K562 (cell line): ENCODE data around the gene UBXN11. TPM values are rescaled to one million over a fixed set of nuclear protein-coding genes. Genes with fewer than 3 reads are reported as not detected.

Experiments
- BHLHE40 ChIP-seq: IDR thresholded peaks from 2 replicates; pipeline ENCODE4 v1.6.1; 2011; ENCODE audit warnings: low read length, improper control_type of control experiment
- CCAR2 ChIP-seq: fragments of 200-400 bp; formaldehyde crosslinking; IDR thresholded peaks from 2 replicates; pipeline ENCODE4 v1.6.1; 2017; ENCODE audit warnings: mild to moderate bottlenecking, low read depth, low read length
- NR2C2 ChIP-seq, 2 experiments: fragments of 200-800 bp in 1 of 2; sonication (Bioruptor generic) in 1 of 2; sonication (generic) in 1 of 2; formaldehyde crosslinking in 1 of 2; IDR thresholded peaks; 2 replicates each; pipeline versions ENCODE4 v1.6.1 to v1.8.0; 2016 to 2022; ENCODE audit warnings: mild to moderate bottlenecking in 1 of 2, missing compliant biosample characterization in 1 of 2, missing genetic modification characterization in 1 of 2, missing genetic modification reagents in 1 of 2
- RBFOX2 ChIP-seq: fragments of 200-400 bp; formaldehyde crosslinking; IDR thresholded peaks from 2 replicates; pipeline ENCODE4 v1.6.1; 2017; ENCODE audit warnings: low read depth, mild to moderate bottlenecking, low read length, moderate library complexity
- SIN3A ChIP-seq, 2 experiments: fragments of 150-350 bp in 1 of 2; IDR thresholded peaks; 2 replicates each; pipeline ENCODE4 v1.6.1; 2011 to 2016; ENCODE audit warnings: borderline replicate concordance in 2 of 2, low read depth in 2 of 2, low read length in 2 of 2, mild to moderate bottlenecking in 2 of 2, moderate library complexity in 2 of 2; ENCODE audit not compliant: control insufficient read depth in 1 of 2
- ZNF274 ChIP-seq: IDR thresholded peaks from 2 replicates; pipeline ENCODE4 v1.6.1; 2011; ENCODE audit warnings: low read depth, mild to moderate bottlenecking, low read length, moderate library complexity, borderline replicate concordance
- polyA plus RNA-seq, 8 experiments: library from polyadenylated mRNA; depleted of rRNA in 4 of 8; stranded (reverse) in 5 of 8; unstranded in 3 of 8; fragments of >200 nt; fragmentation: Nextera tagmentation in 2 of 8; fragmentation: Illumina TruSeq in 1 of 8; extraction: Ambion mirVana in 2 of 8; extraction: Trizol in 1 of 8; gene quantifications; 2 replicates each; pipeline versions ENCODE4 v1.2.1 to v1.2.3, GENCODE V29; 2011 to 2014; ENCODE audit warnings: inconsistent platforms in 1 of 8, missing spikeins in 1 of 8
- total RNA-seq, 7 experiments: library from RNA; depleted of rRNA in 6 of 7; stranded (reverse); fragments of >200 nt in 6 of 7; fragmentation: Illumina TruSeq in 2 of 7; extraction: Trizol in 2 of 7; gene quantifications; 2 replicates each; pipeline versions ENCODE4 v1.2.1 to v1.2.3, GENCODE V29; 2011 to 2021; ENCODE audit warnings: low replicate concordance in 1 of 7
- TF ChIP-seq, protein P1 (sequence below): fragments of 450-650 bp; IDR thresholded peaks from 2 replicates; pipeline ENCODE4 v1.6.1; 2016; ENCODE audit warnings: mild to moderate bottlenecking, moderate library complexity
- TF ChIP-seq, protein P2 (sequence below): fragments of 250-450 bp; sonication (Bioruptor Pico); IDR thresholded peaks from 2 replicates; pipeline ENCODE4 v1.5.0; 2021
- TF ChIP-seq, protein P3 (sequence below): sonication (generic); formaldehyde crosslinking; IDR thresholded peaks from 2 replicates; pipeline ENCODE4 v1.8.1; 2023; ENCODE audit warnings: mild to moderate bottlenecking, missing genetic modification reagents
- TF ChIP-seq, protein P4 (sequence below): fragments of 450-650 bp; conservative IDR thresholded peaks from 2 replicates; pipeline ENCODE4 v1.6.1; 2016; ENCODE audit warnings: missing genetic modification characterization, low read depth, mild to moderate bottlenecking, missing compliant biosample characterization, moderate library complexity

The UBXN11 gene
- total and polyA plus RNA-seq, 9 of the 15 experiments (the other 6 are each of a cell fraction or from before 2014, with no cell fraction given): 0.48 to 34.3 (median 11.3) TPM

DNA sequence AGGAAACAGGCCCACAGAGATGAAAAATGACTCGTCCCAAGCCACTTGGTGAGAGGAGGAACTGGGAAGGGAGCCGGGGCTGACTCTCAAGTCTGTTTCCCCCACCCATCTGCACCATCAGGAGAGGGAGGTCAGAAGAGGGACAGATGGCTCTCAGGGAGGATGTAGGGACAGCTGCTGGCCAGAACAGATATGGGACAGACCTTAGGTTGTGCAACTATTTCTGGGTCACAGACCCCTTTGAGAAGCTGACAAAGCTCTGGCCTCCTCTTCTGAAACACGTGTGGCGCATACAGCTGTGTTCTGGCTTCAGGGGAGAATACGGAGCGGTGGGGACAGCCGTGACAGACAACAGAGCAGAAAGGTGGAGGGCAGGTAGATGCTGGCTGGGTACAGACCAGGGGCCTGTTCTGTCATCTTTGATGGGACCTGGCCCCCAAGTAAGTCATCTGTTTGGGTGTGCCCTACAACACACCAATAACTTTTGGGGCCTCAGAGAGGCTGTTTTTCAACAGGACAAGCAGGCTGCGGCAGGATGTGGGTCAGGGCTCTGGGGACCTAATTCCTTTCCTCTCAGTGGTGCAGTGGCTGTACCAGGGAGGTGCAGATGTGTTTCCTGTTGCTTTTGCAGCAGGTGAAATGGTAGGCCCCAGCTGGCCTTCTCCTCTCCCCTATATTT lies 19.3 kb downstream of the UBXN11 start (continued):
- TF ChIP-seq, protein P1, sequence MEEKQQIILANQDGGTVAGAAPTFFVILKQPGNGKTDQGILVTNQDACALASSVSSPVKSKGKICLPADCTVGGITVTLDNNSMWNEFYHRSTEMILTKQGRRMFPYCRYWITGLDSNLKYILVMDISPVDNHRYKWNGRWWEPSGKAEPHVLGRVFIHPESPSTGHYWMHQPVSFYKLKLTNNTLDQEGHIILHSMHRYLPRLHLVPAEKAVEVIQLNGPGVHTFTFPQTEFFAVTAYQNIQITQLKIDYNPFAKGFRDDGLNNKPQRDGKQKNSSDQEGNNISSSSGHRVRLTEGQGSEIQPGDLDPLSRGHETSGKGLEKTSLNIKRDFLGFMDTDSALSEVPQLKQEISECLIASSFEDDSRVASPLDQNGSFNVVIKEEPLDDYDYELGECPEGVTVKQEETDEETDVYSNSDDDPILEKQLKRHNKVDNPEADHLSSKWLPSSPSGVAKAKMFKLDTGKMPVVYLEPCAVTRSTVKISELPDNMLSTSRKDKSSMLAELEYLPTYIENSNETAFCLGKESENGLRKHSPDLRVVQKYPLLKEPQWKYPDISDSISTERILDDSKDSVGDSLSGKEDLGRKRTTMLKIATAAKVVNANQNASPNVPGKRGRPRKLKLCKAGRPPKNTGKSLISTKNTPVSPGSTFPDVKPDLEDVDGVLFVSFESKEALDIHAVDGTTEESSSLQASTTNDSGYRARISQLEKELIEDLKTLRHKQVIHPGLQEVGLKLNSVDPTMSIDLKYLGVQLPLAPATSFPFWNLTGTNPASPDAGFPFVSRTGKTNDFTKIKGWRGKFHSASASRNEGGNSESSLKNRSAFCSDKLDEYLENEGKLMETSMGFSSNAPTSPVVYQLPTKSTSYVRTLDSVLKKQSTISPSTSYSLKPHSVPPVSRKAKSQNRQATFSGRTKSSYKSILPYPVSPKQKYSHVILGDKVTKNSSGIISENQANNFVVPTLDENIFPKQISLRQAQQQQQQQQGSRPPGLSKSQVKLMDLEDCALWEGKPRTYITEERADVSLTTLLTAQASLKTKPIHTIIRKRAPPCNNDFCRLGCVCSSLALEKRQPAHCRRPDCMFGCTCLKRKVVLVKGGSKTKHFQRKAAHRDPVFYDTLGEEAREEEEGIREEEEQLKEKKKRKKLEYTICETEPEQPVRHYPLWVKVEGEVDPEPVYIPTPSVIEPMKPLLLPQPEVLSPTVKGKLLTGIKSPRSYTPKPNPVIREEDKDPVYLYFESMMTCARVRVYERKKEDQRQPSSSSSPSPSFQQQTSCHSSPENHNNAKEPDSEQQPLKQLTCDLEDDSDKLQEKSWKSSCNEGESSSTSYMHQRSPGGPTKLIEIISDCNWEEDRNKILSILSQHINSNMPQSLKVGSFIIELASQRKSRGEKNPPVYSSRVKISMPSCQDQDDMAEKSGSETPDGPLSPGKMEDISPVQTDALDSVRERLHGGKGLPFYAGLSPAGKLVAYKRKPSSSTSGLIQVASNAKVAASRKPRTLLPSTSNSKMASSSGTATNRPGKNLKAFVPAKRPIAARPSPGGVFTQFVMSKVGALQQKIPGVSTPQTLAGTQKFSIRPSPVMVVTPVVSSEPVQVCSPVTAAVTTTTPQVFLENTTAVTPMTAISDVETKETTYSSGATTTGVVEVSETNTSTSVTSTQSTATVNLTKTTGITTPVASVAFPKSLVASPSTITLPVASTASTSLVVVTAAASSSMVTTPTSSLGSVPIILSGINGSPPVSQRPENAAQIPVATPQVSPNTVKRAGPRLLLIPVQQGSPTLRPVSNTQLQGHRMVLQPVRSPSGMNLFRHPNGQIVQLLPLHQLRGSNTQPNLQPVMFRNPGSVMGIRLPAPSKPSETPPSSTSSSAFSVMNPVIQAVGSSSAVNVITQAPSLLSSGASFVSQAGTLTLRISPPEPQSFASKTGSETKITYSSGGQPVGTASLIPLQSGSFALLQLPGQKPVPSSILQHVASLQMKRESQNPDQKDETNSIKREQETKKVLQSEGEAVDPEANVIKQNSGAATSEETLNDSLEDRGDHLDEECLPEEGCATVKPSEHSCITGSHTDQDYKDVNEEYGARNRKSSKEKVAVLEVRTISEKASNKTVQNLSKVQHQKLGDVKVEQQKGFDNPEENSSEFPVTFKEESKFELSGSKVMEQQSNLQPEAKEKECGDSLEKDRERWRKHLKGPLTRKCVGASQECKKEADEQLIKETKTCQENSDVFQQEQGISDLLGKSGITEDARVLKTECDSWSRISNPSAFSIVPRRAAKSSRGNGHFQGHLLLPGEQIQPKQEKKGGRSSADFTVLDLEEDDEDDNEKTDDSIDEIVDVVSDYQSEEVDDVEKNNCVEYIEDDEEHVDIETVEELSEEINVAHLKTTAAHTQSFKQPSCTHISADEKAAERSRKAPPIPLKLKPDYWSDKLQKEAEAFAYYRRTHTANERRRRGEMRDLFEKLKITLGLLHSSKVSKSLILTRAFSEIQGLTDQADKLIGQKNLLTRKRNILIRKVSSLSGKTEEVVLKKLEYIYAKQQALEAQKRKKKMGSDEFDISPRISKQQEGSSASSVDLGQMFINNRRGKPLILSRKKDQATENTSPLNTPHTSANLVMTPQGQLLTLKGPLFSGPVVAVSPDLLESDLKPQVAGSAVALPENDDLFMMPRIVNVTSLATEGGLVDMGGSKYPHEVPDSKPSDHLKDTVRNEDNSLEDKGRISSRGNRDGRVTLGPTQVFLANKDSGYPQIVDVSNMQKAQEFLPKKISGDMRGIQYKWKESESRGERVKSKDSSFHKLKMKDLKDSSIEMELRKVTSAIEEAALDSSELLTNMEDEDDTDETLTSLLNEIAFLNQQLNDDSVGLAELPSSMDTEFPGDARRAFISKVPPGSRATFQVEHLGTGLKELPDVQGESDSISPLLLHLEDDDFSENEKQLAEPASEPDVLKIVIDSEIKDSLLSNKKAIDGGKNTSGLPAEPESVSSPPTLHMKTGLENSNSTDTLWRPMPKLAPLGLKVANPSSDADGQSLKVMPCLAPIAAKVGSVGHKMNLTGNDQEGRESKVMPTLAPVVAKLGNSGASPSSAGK: peak; percentile 92
- TF ChIP-seq CCAR2 (0 out of 2 replicates have a peak, but pooled peaks have one; percentile 26), SIN3A (IDR thresholded peaks at IDR 0.05; ENCODE audit: borderline replicate concordance in 2 of 2, control insufficient read depth in 1 of 2, low read depth in 2 of 2, low read length in 2 of 2) (peak in 1 of 2 experiments; percentile 84; a peak in 1 of 4 replicates), BHLHE40 (peak; percentile 85), NR2C2 (CRISPR knock-in tag; IDR thresholded peaks at IDR 0.05) (peak; percentile 69; the same call in 1 of the 2 replicates), NR2C2 (tag; IDR thresholded peaks at IDR 0.05) (peak; percentile 76), RBFOX2 (no peak), ZNF274 (peak; percentile 29; the same call in 1 of the 2 replicates)
- TF ChIP-seq, protein P2, sequence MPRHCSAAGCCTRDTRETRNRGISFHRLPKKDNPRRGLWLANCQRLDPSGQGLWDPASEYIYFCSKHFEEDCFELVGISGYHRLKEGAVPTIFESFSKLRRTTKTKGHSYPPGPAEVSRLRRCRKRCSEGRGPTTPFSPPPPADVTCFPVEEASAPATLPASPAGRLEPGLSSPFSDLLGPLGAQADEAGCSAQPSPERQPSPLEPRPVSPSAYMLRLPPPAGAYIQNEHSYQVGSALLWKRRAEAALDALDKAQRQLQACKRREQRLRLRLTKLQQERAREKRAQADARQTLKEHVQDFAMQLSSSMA: no peak
- TF ChIP-seq, protein P3, sequence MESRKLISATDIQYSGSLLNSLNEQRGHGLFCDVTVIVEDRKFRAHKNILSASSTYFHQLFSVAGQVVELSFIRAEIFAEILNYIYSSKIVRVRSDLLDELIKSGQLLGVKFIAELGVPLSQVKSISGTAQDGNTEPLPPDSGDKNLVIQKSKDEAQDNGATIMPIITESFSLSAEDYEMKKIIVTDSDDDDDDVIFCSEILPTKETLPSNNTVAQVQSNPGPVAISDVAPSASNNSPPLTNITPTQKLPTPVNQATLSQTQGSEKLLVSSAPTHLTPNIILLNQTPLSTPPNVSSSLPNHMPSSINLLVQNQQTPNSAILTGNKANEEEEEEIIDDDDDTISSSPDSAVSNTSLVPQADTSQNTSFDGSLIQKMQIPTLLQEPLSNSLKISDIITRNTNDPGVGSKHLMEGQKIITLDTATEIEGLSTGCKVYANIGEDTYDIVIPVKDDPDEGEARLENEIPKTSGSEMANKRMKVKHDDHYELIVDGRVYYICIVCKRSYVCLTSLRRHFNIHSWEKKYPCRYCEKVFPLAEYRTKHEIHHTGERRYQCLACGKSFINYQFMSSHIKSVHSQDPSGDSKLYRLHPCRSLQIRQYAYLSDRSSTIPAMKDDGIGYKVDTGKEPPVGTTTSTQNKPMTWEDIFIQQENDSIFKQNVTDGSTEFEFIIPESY (CRISPR knock-in tag): peak; percentile 80
- TF ChIP-seq, protein P4, sequence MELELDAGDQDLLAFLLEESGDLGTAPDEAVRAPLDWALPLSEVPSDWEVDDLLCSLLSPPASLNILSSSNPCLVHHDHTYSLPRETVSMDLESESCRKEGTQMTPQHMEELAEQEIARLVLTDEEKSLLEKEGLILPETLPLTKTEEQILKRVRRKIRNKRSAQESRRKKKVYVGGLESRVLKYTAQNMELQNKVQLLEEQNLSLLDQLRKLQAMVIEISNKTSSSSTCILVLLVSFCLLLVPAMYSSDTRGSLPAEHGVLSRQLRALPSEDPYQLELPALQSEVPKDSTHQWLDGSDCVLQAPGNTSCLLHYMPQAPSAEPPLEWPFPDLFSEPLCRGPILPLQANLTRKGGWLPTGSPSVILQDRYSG (tag): peak; percentile 78
